GM12801 (cell line): Measurements from ENCODE around the gene ADAMTS19.

Source experiments
- CTCF ChIP-seq: IDR thresholded peaks from one replicate; pipeline ENCODE4 v1.5.1; 2011; ENCODE audit warnings: control low read depth; ENCODE audit not compliant: insufficient read length; ENCODE audit errors: extremely low read depth

The ADAMTS19 gene

GRCh38 chr5:129541648-129542251, 81.7 kb downstream of the ADAMTS19 start:
- no peak for TF ChIP-seq CTCF

- no peak for TF ChIP-seq CTCF
Observed at GRCh38 chr5:129547137-129547536, 87.0 kb downstream of the ADAMTS19 start.

GRCh38 chr5:129554134-129554904, 94.2 kb downstream of the ADAMTS19 start:
- TF ChIP-seq CTCF: no peak

- no peak for TF ChIP-seq CTCF
Observed at GRCh38 chr5:129563585-129563984, 103.5 kb downstream of the ADAMTS19 start.

- no peak for TF ChIP-seq CTCF
Observed at GRCh38 chr5:129569295-129569694, 109.2 kb downstream of the ADAMTS19 start.

- no peak for TF ChIP-seq CTCF
Observed at GRCh38 chr5:129572060-129572459, 112.0 kb downstream of the ADAMTS19 start.

GRCh38 chr5:129591508-129592160, 131.5 kb downstream of the ADAMTS19 start:
- no peak for TF ChIP-seq CTCF
